DOHH2 (cell line): ENCODE results near the gene USHBP1.
A peak's percentile ranks its signal among the peaks of the same experiment; 100 is the strongest.

Experiments used
- H3F3A ChIP-seq: fragments of 200-600 bp; sonication (generic), shearing (Covaris generic); 2 replicates; pipeline ENCODE4 v1.6.0; 2016; ENCODE audit warnings: antibody characterized with exemption, mild to moderate bottlenecking; ENCODE audit not compliant: control insufficient read depth, insufficient read depth
- H3K27ac ChIP-seq: fragments of 200-600 bp; sonication (generic); 2 replicates; pipeline ENCODE4 v1.5.1; 2014; ENCODE audit warnings: low read depth, mild to moderate bottlenecking, low read length, moderate library complexity
- H3K27me3 ChIP-seq: fragments of 200-600 bp; sonication (generic); 2 replicates; pipeline ENCODE4 v1.6.1; 2014; ENCODE audit warnings: mild to moderate bottlenecking, low read length, mixed read lengths; ENCODE audit not compliant: control insufficient read depth
- H3K36me3 ChIP-seq: fragments of 200-600 bp; sonication (generic); 2 replicates; pipeline ENCODE4 v1.6.1; 2014; ENCODE audit warnings: mild to moderate bottlenecking, low read length, moderate library complexity, mixed read lengths; ENCODE audit not compliant: control insufficient read depth
- H3K4me1 ChIP-seq: fragments of 200-600 bp; sonication (generic); 2 replicates; pipeline ENCODE4 v1.6.1; 2014; ENCODE audit warnings: mild to moderate bottlenecking, low read length, mixed read lengths; ENCODE audit not compliant: control insufficient read depth
- H3K4me2 ChIP-seq: fragments of 200-600 bp; sonication (generic); 2 replicates; pipeline ENCODE4 v1.6.0; 2014; ENCODE audit warnings: mild to moderate bottlenecking, low read length, moderate library complexity
- H3K4me3 ChIP-seq: fragments of 200-600 bp; sonication (generic); 2 replicates; pipeline ENCODE4 v1.5.1; 2014; ENCODE audit warnings: mild to moderate bottlenecking, low read length, mixed read lengths
- H3K79me2 ChIP-seq: fragments of 200-600 bp; sonication (generic); 2 replicates; pipeline ENCODE4 v1.6.1; 2014; ENCODE audit warnings: mild to moderate bottlenecking, low read length, mixed read lengths; ENCODE audit not compliant: control insufficient read depth
- H3K9me2 ChIP-seq: fragments of 200-600 bp; sonication (generic); replicated peaks from 2 replicates; pipeline ENCODE4 v1.6.1; 2014; ENCODE audit warnings: mild to moderate bottlenecking, low read length, mixed read lengths; ENCODE audit not compliant: control insufficient read depth
- H3K9me3 ChIP-seq: fragments of 200-600 bp; sonication (generic); 2 replicates; pipeline ENCODE4 v1.6.1; 2014; ENCODE audit warnings: antibody characterized with exemption, low read length, mixed read lengths; ENCODE audit not compliant: control insufficient read depth, insufficient read depth
- H4K20me1 ChIP-seq: fragments of 200-600 bp; sonication (generic); 2 replicates; pipeline ENCODE4 v1.6.0; 2014; ENCODE audit warnings: low read depth, mild to moderate bottlenecking, antibody characterized with exemption, low read length, moderate library complexity; ENCODE audit not compliant: control insufficient read depth, insufficient read depth
- EZH2phosphoT487 ChIP-seq: fragments of 200-600 bp; sonication (generic); IDR thresholded peaks from 2 replicates; pipeline ENCODE4 v1.6.1; 2017; ENCODE audit warnings: borderline replicate concordance, mild to moderate bottlenecking, antibody characterized with exemption, low read length, moderate library complexity, mixed read lengths
- TF ChIP-seq, protein P1 (sequence below): fragments of 200-600 bp; sonication (generic); IDR thresholded peaks from one replicate; pipeline ENCODE4 v1.5.1; 2014; ENCODE audit warnings: antibody characterized with exemption, mild to moderate bottlenecking, low read depth, low read length; ENCODE audit not compliant: poor library complexity, severe bottlenecking

Gene USHBP1

DNA sequence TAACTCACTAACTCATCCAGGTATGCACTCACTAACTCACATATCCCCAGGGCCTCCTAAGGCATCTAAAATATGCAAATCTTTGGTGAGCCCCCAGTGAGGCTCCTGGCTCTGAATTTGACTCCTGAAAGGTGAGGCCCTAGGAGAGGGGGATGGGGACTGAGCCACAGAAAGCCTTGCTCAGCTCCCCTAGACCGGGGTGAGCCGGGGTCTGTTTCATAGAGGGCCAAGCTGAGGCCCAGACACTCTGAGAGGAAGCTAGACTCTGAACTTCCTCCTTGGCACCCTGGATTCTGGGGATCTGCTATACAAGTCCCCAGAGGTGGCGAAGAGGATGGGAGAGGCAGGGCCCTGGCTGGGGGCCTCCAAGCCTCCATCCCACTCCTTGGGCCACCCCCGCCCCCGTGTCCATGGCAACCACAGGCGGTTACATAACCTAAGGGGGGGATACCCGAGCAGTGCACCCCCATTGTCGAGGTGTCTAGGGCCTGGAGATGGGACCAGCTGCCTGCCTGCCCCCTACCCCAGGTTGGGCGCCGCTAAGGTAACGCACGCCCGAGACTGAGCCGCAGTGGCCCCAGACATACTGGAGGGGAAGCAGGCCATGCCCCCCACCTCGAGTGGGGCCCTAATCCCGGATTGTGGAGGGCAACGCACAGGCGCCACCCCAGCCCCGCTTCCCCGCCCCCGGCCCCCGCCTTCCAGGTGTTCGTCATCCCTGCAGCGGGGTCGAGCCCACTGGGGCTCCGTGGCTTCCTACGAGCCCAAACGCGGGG lies 38.0 kb upstream of the USHBP1 start:
- H3K36me3 ChIP-seq, result peaks cover 14% of the 10 kb centered on the region
- peak overlapping the region; percentile 95 for H3K4me2 ChIP-seq
- H4K20me1 ChIP-seq, result no peaks in the 10 kb centered on the region
- peaks cover 6% of the 10 kb centered on the region for H3F3A ChIP-seq
- no peaks in the 10 kb centered on the region for H3K9me2 ChIP-seq
- TF ChIP-seq, protein P1, sequence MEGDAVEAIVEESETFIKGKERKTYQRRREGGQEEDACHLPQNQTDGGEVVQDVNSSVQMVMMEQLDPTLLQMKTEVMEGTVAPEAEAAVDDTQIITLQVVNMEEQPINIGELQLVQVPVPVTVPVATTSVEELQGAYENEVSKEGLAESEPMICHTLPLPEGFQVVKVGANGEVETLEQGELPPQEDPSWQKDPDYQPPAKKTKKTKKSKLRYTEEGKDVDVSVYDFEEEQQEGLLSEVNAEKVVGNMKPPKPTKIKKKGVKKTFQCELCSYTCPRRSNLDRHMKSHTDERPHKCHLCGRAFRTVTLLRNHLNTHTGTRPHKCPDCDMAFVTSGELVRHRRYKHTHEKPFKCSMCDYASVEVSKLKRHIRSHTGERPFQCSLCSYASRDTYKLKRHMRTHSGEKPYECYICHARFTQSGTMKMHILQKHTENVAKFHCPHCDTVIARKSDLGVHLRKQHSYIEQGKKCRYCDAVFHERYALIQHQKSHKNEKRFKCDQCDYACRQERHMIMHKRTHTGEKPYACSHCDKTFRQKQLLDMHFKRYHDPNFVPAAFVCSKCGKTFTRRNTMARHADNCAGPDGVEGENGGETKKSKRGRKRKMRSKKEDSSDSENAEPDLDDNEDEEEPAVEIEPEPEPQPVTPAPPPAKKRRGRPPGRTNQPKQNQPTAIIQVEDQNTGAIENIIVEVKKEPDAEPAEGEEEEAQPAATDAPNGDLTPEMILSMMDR, result no peak
- no peak for TF ChIP-seq EZH2phosphoT487
- H3K27ac ChIP-seq, result no peak overlapping the region
- H3K4me3 ChIP-seq, result peak overlapping the region; percentile 81
- H3K4me1 ChIP-seq, result peaks cover 38% of the 10 kb centered on the region
- no peaks in the 10 kb centered on the region for H3K27me3 ChIP-seq
- H3K79me2 ChIP-seq, result peaks cover 17% of the 10 kb centered on the region
- H3K9me3 ChIP-seq, result 0 out of 2 replicates have a peak, but pooled peaks cover 2% of the 10 kb centered on the region

DNA sequence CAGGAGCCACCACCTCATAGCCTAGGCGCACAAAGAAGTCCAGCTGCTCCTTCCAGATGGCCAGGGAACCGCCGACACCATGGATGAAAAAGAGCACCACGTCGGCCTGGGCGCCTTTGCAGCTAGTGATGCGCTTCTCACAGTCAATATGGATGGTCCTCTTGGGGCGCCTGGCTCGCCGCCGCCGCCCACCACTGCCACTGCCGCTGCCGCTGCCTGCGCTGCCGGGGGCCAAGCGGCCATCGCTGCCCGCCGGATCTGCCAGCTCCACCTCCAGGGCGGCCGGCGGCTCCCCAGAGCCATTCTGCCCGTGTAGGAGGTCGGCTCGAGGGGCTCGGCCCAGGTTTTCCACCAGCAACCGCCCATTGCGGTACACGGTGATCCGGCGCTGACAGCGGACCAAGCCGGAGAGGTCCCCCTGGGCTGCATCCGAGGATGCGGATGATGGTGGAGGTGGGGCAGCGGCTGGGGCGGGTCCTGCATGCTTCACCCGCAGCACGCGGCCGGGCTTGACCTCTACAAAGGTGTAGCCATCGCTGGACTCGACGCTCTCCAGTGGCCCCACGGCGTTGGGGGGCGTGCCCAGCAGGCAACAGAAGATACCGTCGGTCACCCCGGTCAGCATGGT lies 36.6 kb upstream of the USHBP1 start:
- Histone ChIP-seq H3K9me2 (no peaks in the 10 kb centered on the region), H3K27me3 (no peaks in the 10 kb centered on the region), H3K27ac (no peak overlapping the region), H3K79me2 (peaks cover 3% of the 10 kb centered on the region), H3K4me3 (no peak overlapping the region), H3F3A (peaks cover 6% of the 10 kb centered on the region), H4K20me1 (no peaks in the 10 kb centered on the region), H3K4me2 (no peak overlapping the region), H3K4me1 (peaks cover 30% of the 10 kb centered on the region), H3K36me3 (peaks cover 10% of the 10 kb centered on the region), H3K9me3 (0 out of 2 replicates have a peak, but pooled peaks cover 2% of the 10 kb centered on the region)
- no peak for TF ChIP-seq EZH2phosphoT487
- TF ChIP-seq, protein P1, result no peak

DNA sequence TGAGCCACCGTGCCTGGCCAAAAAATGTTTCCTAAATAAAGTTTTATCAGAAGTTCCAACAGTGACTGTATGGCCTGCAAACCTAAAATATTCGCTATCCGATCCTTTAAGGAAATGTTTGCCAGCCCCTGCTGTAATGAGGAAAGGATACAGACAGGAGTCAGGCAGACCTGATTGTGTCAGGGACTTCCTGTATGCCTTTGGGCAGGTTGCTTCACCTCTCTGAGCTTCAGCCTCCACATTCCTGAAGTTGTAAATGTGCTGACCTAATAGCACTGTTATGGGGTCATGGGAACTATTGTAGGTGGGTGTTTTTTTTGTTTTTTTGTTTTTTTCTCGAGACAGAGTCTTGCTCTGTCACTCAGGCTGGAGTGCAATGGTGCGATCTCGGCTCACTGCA lies 32.4 kb upstream of the USHBP1 start:
- Histone ChIP-seq H3F3A (0 out of 2 replicates have a peak, but pooled peaks cover 3% of the 10 kb centered on the region), H3K9me2 (no peaks in the 10 kb centered on the region), H4K20me1 (0 out of 2 replicates have a peak, but pooled peaks cover 3% of the 10 kb centered on the region), H3K27me3 (no peaks in the 10 kb centered on the region), H3K9me3 (0 out of 2 replicates have a peak, but pooled peaks cover 2% of the 10 kb centered on the region), H3K4me3 (no peak overlapping the region), H3K79me2 (peaks cover 12% of the 10 kb centered on the region), H3K4me2 (no peak overlapping the region), H3K4me1 (peaks cover 25% of the 10 kb centered on the region), H3K36me3 (peaks cover 4% of the 10 kb centered on the region), H3K27ac (no peak overlapping the region)
- TF ChIP-seq, protein P1, result no peak
- TF ChIP-seq EZH2phosphoT487, result no peak
